Activated T-cell treated with anti-CD3 and anti-CD28 coated beads, Interleukin-2, amount 50 U/mL, for 72 hours (primary cell): ENCODE data around the gene KLHDC4. TPM values are rescaled to one million over a fixed set of nuclear protein-coding genes. Genes with fewer than 3 reads are reported as not detected.
A peak's percentile ranks its signal among the peaks of the same experiment; 100 is the strongest.
"Not testable (repeated sequence)": the region's sequence is repeated elsewhere in the genome, so short reads cannot be mapped to it uniquely, and the experiment has no call there.

Experiments
- ATAC-seq, 2 donors: fragments of 150-1000 bp; cut with Tn5 transposase; replicated peaks in 1 of 2; 2 replicates each; pipeline ENCODE4 v1.10.0; 2021; ENCODE audit warnings: moderate library complexity in 2 of 2, mild to moderate bottlenecking in 1 of 2
- DNase-seq, 2 donors: peaks; one replicate each; pipeline ENCODE4 v3.0.0; 2021 to 2022; ENCODE audit warnings: mixed read lengths in 1 of 2
- H3K27ac Mint-ChIP-seq: one replicate; pipeline ENCODE4 v1.8.0; 2022; ENCODE audit warnings: mild to moderate bottlenecking, moderate library complexity, mixed read lengths
- H3K27me3 Mint-ChIP-seq: one replicate; pipeline ENCODE4 v1.8.0; 2022; ENCODE audit warnings: low read depth, mixed read lengths
- H3K36me3 Mint-ChIP-seq, 2 donors: one replicate each; pipeline ENCODE4 v1.8.0; 2022; ENCODE audit warnings: mixed read lengths in 2 of 2, mild to moderate bottlenecking in 1 of 2; ENCODE audit not compliant: insufficient read depth in 2 of 2
- H3K4me1 Mint-ChIP-seq: one replicate; pipeline ENCODE4 v1.8.0; 2022; ENCODE audit warnings: low read depth, mixed read lengths
- H3K4me3 Mint-ChIP-seq, 2 donors: one replicate each; pipeline ENCODE4 v1.8.0; 2022; ENCODE audit warnings: mild to moderate bottlenecking in 2 of 2, mixed read lengths in 2 of 2, moderate library complexity in 2 of 2
- H3K9me3 Mint-ChIP-seq, 2 donors: one replicate each; pipeline ENCODE4 v1.8.0; 2022; ENCODE audit warnings: mixed read lengths in 2 of 2
- total RNA-seq, 2 donors: library from RNA; stranded (reverse); gene quantifications; one replicate each; pipeline ENCODE4 v1.2.3, GENCODE V29; 2022

Gene KLHDC4
- total RNA-seq, 2 donors from 2014 or later, result 85.5 to 108 TPM

GRCh38 chr16:87731607-87732006 is 34.2 kb downstream of the KLHDC4 start:
- H3K36me3 Mint-ChIP-seq, result peaks cover 10 to 19% of the 10 kb centered on the region in 2 donors
- peaks cover 10% of the 10 kb centered on the region for H3K4me1 Mint-ChIP-seq
- DNase-seq (no peak), ATAC-seq (no peak)
- no peak overlapping the region for H3K4me3 Mint-ChIP-seq
- H3K27ac Mint-ChIP-seq, result no peak overlapping the region
- H3K27me3 Mint-ChIP-seq, result no peaks in the 10 kb centered on the region
- no peaks in the 10 kb centered on the region for H3K9me3 Mint-ChIP-seq

GRCh38 chr16:87729266-87729954 is 36.4 kb downstream of the KLHDC4 start:
- Mint-ChIP-seq H3K27me3 (no peaks in the 10 kb centered on the region), H3K9me3 (no peaks in the 10 kb centered on the region), H3K4me1 (peaks cover 7% of the 10 kb centered on the region), H3K27ac (no peak overlapping the region), H3K36me3 (peaks cover 8 to 16% of the 10 kb centered on the region in 2 donors), H3K4me3 (no peak overlapping the region)
- DNase-seq (no peak), ATAC-seq (no peak)

DNA sequence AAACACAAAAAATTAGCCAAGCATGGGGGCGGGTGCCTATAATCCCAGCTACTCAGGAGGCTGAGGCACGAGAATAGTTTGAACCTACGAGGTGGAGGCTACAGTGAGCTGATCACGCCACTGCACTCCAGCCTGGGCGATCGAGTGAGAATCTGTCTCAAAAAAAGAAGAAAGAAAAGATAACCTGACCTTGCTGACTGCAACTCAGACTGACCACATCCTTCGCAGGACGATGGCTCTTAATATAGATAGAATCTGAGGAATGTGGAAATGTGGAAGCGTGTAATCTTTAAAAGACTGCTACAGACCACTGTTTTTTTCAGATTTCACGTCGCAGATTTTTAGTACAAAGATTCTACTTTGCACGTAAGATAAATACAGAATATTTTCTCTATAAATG is 37.8 kb downstream of the KLHDC4 start:
- no peak overlapping the region for H3K27ac Mint-ChIP-seq
- H3K27me3 Mint-ChIP-seq, result no peaks in the 10 kb centered on the region
- ATAC-seq, result no peak
- H3K4me3 Mint-ChIP-seq, result no peak overlapping the region
- no peak for DNase-seq
- peaks cover 8 to 18% of the 10 kb centered on the region in 2 donors for H3K36me3 Mint-ChIP-seq
- H3K4me1 Mint-ChIP-seq, result no peaks in the 10 kb centered on the region
- no peaks in the 10 kb centered on the region for H3K9me3 Mint-ChIP-seq

- H3K27me3 Mint-ChIP-seq, result no peaks in the 10 kb centered on the region
These were observed 38.4 kb downstream of the KLHDC4 start for GRCh38 chr16:87727346-87727745.

GRCh38 chr16:87726577-87726976 is 39.2 kb downstream of the KLHDC4 start:
- not testable (repeated sequence) for DNase-seq, H3K9me3 Mint-ChIP-seq, H3K27me3 Mint-ChIP-seq, H3K4me3 Mint-ChIP-seq, H3K4me1 Mint-ChIP-seq, H3K27ac Mint-ChIP-seq, ATAC-seq
- H3K36me3 Mint-ChIP-seq, result peaks cover 11 to 24% of the 10 kb centered on the region in 2 donors

More at GRCh38 chr16:87727346-87727745, 38.4 kb downstream of the KLHDC4 start:
- H3K4me1 Mint-ChIP-seq, result no peaks in the 10 kb centered on the region
- H3K9me3 Mint-ChIP-seq, result no peaks in the 10 kb centered on the region
- no peak for DNase-seq
- no peak overlapping the region for H3K4me3 Mint-ChIP-seq
- ATAC-seq, result no peak
- H3K27ac Mint-ChIP-seq, result no peak overlapping the region
- peaks cover 10 to 21% of the 10 kb centered on the region in 2 donors for H3K36me3 Mint-ChIP-seq

GRCh38 chr16:87725596-87726235 is 40.1 kb downstream of the KLHDC4 start:
- ATAC-seq, result no peak

DNA sequence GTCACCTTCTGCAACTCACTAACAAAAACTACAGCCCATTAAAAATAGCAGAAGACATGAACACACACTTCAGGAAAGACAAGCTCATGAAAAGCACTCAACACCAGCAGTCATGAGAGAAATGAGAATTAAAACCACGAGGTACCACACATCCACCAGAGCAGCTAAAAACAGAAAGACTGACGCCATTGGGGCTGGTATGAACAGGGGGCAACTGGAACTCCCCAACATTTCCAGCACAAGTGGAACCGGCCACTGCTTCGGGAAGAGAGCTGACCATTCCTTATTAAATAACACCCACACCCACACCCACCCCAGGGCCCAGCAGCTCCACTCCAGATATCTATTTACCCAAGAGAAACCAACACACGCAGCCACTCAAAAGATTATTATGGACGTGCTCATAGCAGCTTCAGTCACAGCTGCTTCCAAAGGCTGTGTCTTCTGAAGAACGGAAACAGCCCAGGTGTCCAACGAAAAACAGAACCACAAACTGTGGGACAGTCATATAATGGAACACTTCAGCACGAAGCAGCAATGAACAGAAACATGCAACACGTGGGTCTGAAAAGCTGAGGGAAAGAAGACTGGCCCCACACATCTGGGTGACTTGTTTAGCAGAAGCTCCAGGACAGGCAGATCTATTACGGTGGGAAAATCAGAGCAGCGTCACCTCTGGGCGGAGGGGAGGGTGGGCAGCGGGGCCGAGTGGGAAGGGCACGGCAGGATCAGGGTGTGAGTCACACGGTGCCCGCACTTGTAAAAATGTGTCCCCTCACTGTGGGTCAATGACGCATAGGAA is 41.1 kb downstream of the KLHDC4 start:
- DNase-seq (no peak), ATAC-seq (peak in 1 of 2 donors; percentile 61)
- peak overlapping the region; percentile 34 for H3K27ac Mint-ChIP-seq
- H3K4me1 Mint-ChIP-seq, result no peaks in the 10 kb centered on the region
- H3K9me3 Mint-ChIP-seq, result no peaks in the 10 kb centered on the region
- H3K36me3 Mint-ChIP-seq, result peaks cover 7 to 23% of the 10 kb centered on the region in 2 donors
- no peaks in the 10 kb centered on the region for H3K27me3 Mint-ChIP-seq
- peak overlapping the region in 1 of 2 donors; percentile 13 for H3K4me3 Mint-ChIP-seq

More at GRCh38 chr16:87725596-87726235, 40.1 kb downstream of the KLHDC4 start:
- no peaks in the 10 kb centered on the region for H3K9me3 Mint-ChIP-seq
- H3K4me3 Mint-ChIP-seq, result no peak overlapping the region
- no peak for DNase-seq
- H3K27ac Mint-ChIP-seq, result no peak overlapping the region
- H3K4me1 Mint-ChIP-seq, result no peaks in the 10 kb centered on the region
- H3K36me3 Mint-ChIP-seq, result peaks cover 7 to 21% of the 10 kb centered on the region in 2 donors
- no peaks in the 10 kb centered on the region for H3K27me3 Mint-ChIP-seq

DNA sequence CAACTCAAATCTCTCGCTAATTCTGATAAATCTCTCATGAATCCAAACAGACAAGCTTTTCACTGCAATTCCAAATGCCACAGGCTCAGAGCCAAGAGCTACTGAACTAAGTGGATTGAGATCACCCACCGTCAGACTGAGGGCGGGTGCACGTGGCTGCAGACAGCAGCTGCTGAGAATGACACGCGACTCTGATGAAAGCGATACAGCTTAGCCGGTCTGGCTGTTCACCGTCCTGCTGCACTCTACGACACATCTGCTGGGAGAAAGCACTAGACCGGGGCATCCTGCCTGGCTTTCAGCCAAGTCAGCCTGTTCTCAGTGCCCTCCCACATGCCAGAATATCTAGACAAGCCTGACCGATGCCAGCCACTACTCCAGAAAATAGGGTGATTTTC is 42.6 kb downstream of the KLHDC4 start:
- DNase-seq (no peak), ATAC-seq (no peak)
- Mint-ChIP-seq H3K27ac (no peak overlapping the region), H3K4me3 (no peak overlapping the region), H3K36me3 (peaks cover 5 to 27% of the 10 kb centered on the region in 2 donors), H3K9me3 (no peaks in the 10 kb centered on the region), H3K27me3 (no peaks in the 10 kb centered on the region), H3K4me1 (no peaks in the 10 kb centered on the region)

- no peaks in the 10 kb centered on the region for H3K4me1 Mint-ChIP-seq
- H3K36me3 Mint-ChIP-seq, result peaks cover 5 to 25% of the 10 kb centered on the region in 2 donors
- ATAC-seq (no peak), DNase-seq (no peak)
- H3K27ac Mint-ChIP-seq, result no peak overlapping the region
- H3K27me3 Mint-ChIP-seq, result no peaks in the 10 kb centered on the region
- H3K4me3 Mint-ChIP-seq, result no peak overlapping the region
- H3K9me3 Mint-ChIP-seq, result no peaks in the 10 kb centered on the region
These were observed 43.1 kb downstream of the KLHDC4 start for GRCh38 chr16:87722590-87723225.

DNA sequence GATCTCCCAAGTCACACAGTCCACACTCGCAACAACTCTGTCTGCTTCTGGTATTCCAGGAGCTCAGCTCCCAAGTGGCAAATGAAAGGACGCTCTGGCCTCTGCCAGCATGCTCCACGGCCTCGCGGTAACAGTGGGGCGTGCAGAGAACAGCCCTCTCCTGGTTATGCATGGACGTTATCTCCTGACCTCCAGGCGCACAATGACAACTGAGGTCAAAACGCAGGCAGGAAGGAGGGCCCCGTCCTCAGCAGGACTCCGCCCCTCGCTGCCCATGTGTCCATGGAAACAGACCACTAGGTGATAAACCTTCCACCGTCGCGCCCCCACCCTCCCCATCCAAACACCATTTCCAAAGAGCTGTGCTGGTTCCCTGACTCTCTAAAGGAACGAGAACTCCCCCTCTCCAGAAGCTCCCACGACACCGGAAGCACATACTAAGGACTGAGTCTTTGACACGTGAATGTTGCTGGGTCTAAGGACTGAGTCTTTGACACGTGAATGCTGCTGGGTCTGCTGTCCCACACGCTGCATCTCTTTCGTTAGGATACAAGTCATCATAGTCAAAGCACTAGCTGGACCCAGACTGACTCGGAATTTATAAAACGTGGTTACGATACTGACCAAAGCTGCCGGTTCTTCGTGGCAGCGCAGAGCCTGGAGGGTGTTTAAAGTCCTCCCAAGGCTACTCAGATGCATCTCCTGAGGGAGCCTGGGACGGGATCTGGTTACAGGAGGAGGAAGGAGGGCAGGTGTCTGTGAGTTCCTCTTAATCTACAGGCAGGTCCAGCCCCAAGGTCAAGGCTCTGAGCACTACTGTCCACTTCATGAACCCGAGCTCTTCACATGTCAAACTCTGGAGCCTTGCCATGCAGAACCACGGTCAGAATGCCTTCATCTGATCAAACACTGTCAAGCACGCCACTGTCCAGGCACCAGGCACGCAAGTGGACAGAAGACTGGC is 43.9 kb downstream of the KLHDC4 start:
- no peaks in the 10 kb centered on the region for H3K9me3 Mint-ChIP-seq
- ATAC-seq (no peak), DNase-seq (no peak)
- peaks cover 3 to 23% of the 10 kb centered on the region in 2 donors for H3K36me3 Mint-ChIP-seq
- no peaks in the 10 kb centered on the region for H3K4me1 Mint-ChIP-seq
- H3K4me3 Mint-ChIP-seq, result no peak overlapping the region
- H3K27me3 Mint-ChIP-seq, result no peaks in the 10 kb centered on the region
- H3K27ac Mint-ChIP-seq, result no peak overlapping the region

DNA sequence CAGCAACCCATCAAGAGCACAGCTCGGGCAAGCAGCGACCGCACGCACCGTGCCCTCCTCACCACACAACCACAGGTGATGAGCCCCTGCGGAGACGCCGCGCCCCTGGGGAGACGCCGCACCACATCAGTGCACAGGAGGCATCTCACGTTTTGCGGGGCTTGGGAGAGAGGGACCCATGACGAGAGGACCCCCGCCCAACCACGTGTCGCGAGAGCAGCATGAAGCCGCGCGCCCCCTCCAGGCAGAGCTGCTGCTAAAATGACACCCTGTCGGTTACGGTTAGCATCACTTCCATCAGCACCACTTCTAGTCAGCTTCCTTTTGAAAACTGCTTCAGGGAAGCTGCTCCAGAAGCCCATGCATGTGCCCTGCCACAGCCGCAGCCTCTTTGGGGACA is 45.3 kb downstream of the KLHDC4 start:
- no peaks in the 10 kb centered on the region for H3K27me3 Mint-ChIP-seq
- H3K4me1 Mint-ChIP-seq, result peaks cover 5% of the 10 kb centered on the region
- peaks cover 6 to 24% of the 10 kb centered on the region in 2 donors for H3K36me3 Mint-ChIP-seq
- H3K4me3 Mint-ChIP-seq, result no peak overlapping the region
- DNase-seq (no peak), ATAC-seq (no peak)
- no peak overlapping the region for H3K27ac Mint-ChIP-seq
- H3K9me3 Mint-ChIP-seq, result no peaks in the 10 kb centered on the region

DNA sequence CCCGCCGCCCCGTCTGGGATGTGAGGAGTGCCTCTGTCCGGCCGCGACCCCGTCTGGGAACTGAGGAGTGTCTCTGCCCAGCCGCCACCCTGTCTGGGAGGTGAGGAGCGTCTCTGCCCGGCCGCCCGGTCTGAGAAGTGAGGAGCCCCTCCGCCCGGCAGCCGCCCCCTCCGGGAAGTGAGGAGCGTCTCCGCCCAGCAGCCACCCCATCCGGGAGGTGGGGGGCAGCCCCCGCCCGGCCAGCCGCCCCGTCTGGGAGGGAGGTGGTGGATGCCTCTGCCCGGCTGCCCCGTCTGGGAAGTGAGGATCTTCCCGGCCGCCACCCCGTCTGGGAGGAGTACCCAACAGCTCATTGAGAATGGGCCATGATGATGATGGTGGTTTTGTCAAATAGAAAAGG is 47.0 kb downstream of the KLHDC4 start:
- not testable (repeated sequence) for H3K9me3 Mint-ChIP-seq, DNase-seq, ATAC-seq, H3K27me3 Mint-ChIP-seq, H3K4me3 Mint-ChIP-seq, H3K27ac Mint-ChIP-seq
- H3K4me1 Mint-ChIP-seq, result peaks cover 19% of the 10 kb centered on the region
- peaks cover 6 to 30% of the 10 kb centered on the region in 2 donors for H3K36me3 Mint-ChIP-seq
